ENCODE results near the gene HNMT.

HNMT gene

GRCh38 chr2:137951586-137951985 is 12.7 kb upstream of the HNMT start:
- H3K4me3 Mint-ChIP-seq = no peak overlapping the region
- H3K27me3 Mint-ChIP-seq = no peaks in the 10 kb centered on the region
- no peak overlapping the region for H3K27ac Mint-ChIP-seq
- H3K9me3 Mint-ChIP-seq = peaks cover 0 to 2% of the 10 kb centered on the region in 2 donors
- no peak for DNase-seq
- H3K36me3 Mint-ChIP-seq (ENCODE audit: insufficient read depth) = no peaks in the 10 kb centered on the region
- ATAC-seq (replicated peaks) = no peak
- peaks cover 0 to 6% of the 10 kb centered on the region in 2 donors for H3K4me1 Mint-ChIP-seq (ENCODE audit: low read depth in 2 of 2)

GRCh38 chr2:137952586-137953129 is 11.6 kb upstream of the HNMT start:
- ATAC-seq (replicated peaks) (peak; percentile 32), DNase-seq (no peak)
- no peaks in the 10 kb centered on the region for H3K27me3 Mint-ChIP-seq
- peak overlapping the region in 1 of 2 donors; percentile 45 for H3K4me3 Mint-ChIP-seq
- no peak overlapping the region for H3K27ac Mint-ChIP-seq
- H3K4me1 Mint-ChIP-seq (ENCODE audit: low read depth in 2 of 2) = peaks cover 0 to 6% of the 10 kb centered on the region in 2 donors
- peaks cover 0 to 2% of the 10 kb centered on the region in 2 donors for H3K9me3 Mint-ChIP-seq
- no peaks in the 10 kb centered on the region for H3K36me3 Mint-ChIP-seq (ENCODE audit: insufficient read depth)

- Mint-ChIP-seq H3K9me3 (peaks cover 0 to 7% of the 10 kb centered on the region in 2 donors), H3K36me3 (ENCODE audit: insufficient read depth) (no peaks in the 10 kb centered on the region), H3K27ac (no peak overlapping the region), H3K4me3 (no peak overlapping the region), H3K27me3 (no peaks in the 10 kb centered on the region), H3K4me1 (ENCODE audit: low read depth in 2 of 2) (peaks cover 0 to 6% of the 10 kb centered on the region in 2 donors)
- DNase-seq (no peak), ATAC-seq (replicated peaks) (no peak)
Measured at GRCh38 chr2:137955536-137955935, 8.7 kb upstream of the HNMT start.

- Mint-ChIP-seq H3K9me3 (peaks cover 0 to 7% of the 10 kb centered on the region in 2 donors), H3K4me1 (ENCODE audit: low read depth in 2 of 2) (peaks cover 0 to 5% of the 10 kb centered on the region in 2 donors), H3K36me3 (ENCODE audit: insufficient read depth) (no peaks in the 10 kb centered on the region), H3K4me3 (no peak overlapping the region), H3K27me3 (no peaks in the 10 kb centered on the region), H3K27ac (no peak overlapping the region)
- DNase-seq (no peak), ATAC-seq (replicated peaks) (no peak)
Measured at GRCh38 chr2:137957033-137957432, 7.2 kb upstream of the HNMT start.

GRCh38 chr2:137959166-137959565 is 5.1 kb upstream of the HNMT start:
- Mint-ChIP-seq H3K4me1 (ENCODE audit: low read depth in 2 of 2) (no peaks in the 10 kb centered on the region), H3K27me3 (no peaks in the 10 kb centered on the region), H3K27ac (no peak overlapping the region), H3K36me3 (ENCODE audit: insufficient read depth) (no peaks in the 10 kb centered on the region), H3K9me3 (peaks cover 0 to 7% of the 10 kb centered on the region in 2 donors), H3K4me3 (no peak overlapping the region)
- ATAC-seq (replicated peaks) (no peak), DNase-seq (no peak)

- no peak for ATAC-seq (replicated peaks)
- H3K36me3 Mint-ChIP-seq (ENCODE audit: insufficient read depth) = no peaks in the 10 kb centered on the region
- H3K27ac Mint-ChIP-seq = no peak overlapping the region
- no peak overlapping the region for H3K4me3 Mint-ChIP-seq
- H3K9me3 Mint-ChIP-seq = peaks cover 0 to 7% of the 10 kb centered on the region in 2 donors
- H3K4me1 Mint-ChIP-seq (ENCODE audit: low read depth in 2 of 2) = no peaks in the 10 kb centered on the region
- no peaks in the 10 kb centered on the region for H3K27me3 Mint-ChIP-seq
- DNase-seq = no peak
Measured at GRCh38 chr2:137960223-137960622, 4.0 kb upstream of the HNMT start.

GRCh38 chr2:137961602-137962001 is 2.7 kb upstream of the HNMT start:
- DNase-seq = no peak
- ATAC-seq (replicated peaks) = no peak
- H3K9me3 Mint-ChIP-seq = peaks cover 0 to 7% of the 10 kb centered on the region in 2 donors
- H3K27ac Mint-ChIP-seq = no peak overlapping the region
- H3K27me3 Mint-ChIP-seq = no peaks in the 10 kb centered on the region
- no peaks in the 10 kb centered on the region for H3K36me3 Mint-ChIP-seq (ENCODE audit: insufficient read depth)
- no peak overlapping the region for H3K4me3 Mint-ChIP-seq
- no peaks in the 10 kb centered on the region for H3K4me1 Mint-ChIP-seq (ENCODE audit: low read depth in 2 of 2)

- H3K27me3 Mint-ChIP-seq = no peaks in the 10 kb centered on the region
- peaks cover 0 to 4% of the 10 kb centered on the region in 2 donors for H3K9me3 Mint-ChIP-seq
- DNase-seq (no peak), ATAC-seq (replicated peaks) (no peak)
- no peaks in the 10 kb centered on the region for H3K36me3 Mint-ChIP-seq (ENCODE audit: insufficient read depth)
- no peak overlapping the region for H3K27ac Mint-ChIP-seq
- H3K4me3 Mint-ChIP-seq = no peak overlapping the region
- no peaks in the 10 kb centered on the region for H3K4me1 Mint-ChIP-seq (ENCODE audit: low read depth in 2 of 2)
Measured at GRCh38 chr2:137963535-137964065, 673 bp upstream of the HNMT start.

- Mint-ChIP-seq H3K36me3 (ENCODE audit: insufficient read depth) (no peaks in the 10 kb centered on the region), H3K4me1 (ENCODE audit: low read depth in 2 of 2) (no peaks in the 10 kb centered on the region), H3K9me3 (peaks cover 0 to 6% of the 10 kb centered on the region in 2 donors), H3K27ac (no peak overlapping the region), H3K4me3 (no peak overlapping the region), H3K27me3 (no peaks in the 10 kb centered on the region)
- ATAC-seq (replicated peaks) = no peak
- DNase-seq = no peak
Measured at GRCh38 chr2:137964859-137965459, 686 bp downstream of the HNMT start.

GRCh38 chr2:137966043-137966442 is 1.8 kb downstream of the HNMT start:
- H3K27me3 Mint-ChIP-seq = no peaks in the 10 kb centered on the region
- DNase-seq = no peak
- H3K27ac Mint-ChIP-seq = no peak overlapping the region
- H3K36me3 Mint-ChIP-seq (ENCODE audit: insufficient read depth) = no peaks in the 10 kb centered on the region
- H3K4me3 Mint-ChIP-seq = no peak overlapping the region
- H3K4me1 Mint-ChIP-seq (ENCODE audit: low read depth in 2 of 2) = no peaks in the 10 kb centered on the region
- ATAC-seq (replicated peaks) = no peak
- peaks cover 0 to 2% of the 10 kb centered on the region in 2 donors for H3K9me3 Mint-ChIP-seq

- Mint-ChIP-seq H3K36me3 (ENCODE audit: insufficient read depth) (no peaks in the 10 kb centered on the region), H3K9me3 (peaks cover 0 to 2% of the 10 kb centered on the region in 2 donors), H3K27ac (no peak overlapping the region), H3K4me3 (no peak overlapping the region), H3K4me1 (ENCODE audit: low read depth in 2 of 2) (no peaks in the 10 kb centered on the region), H3K27me3 (no peaks in the 10 kb centered on the region)
- DNase-seq (no peak), ATAC-seq (replicated peaks) (no peak)
Measured at GRCh38 chr2:137967042-137967441, 2.8 kb downstream of the HNMT start.

- no peak overlapping the region for H3K4me3 Mint-ChIP-seq
- H3K27me3 Mint-ChIP-seq = no peaks in the 10 kb centered on the region
- H3K27ac Mint-ChIP-seq = no peak overlapping the region
- H3K9me3 Mint-ChIP-seq = peaks cover 0 to 2% of the 10 kb centered on the region in 2 donors
- H3K4me1 Mint-ChIP-seq (ENCODE audit: low read depth in 2 of 2) = no peaks in the 10 kb centered on the region
- ATAC-seq (replicated peaks) (no peak), DNase-seq (no peak)
- no peaks in the 10 kb centered on the region for H3K36me3 Mint-ChIP-seq (ENCODE audit: insufficient read depth)
Measured at GRCh38 chr2:137968477-137969417, 4.5 kb downstream of the HNMT start.

GRCh38 chr2:137969418-137969765 is 5.1 kb downstream of the HNMT start:
- ATAC-seq (replicated peaks) (no peak), DNase-seq (no peak)
- peaks cover 0 to 2% of the 10 kb centered on the region in 2 donors for H3K9me3 Mint-ChIP-seq
- H3K36me3 Mint-ChIP-seq (ENCODE audit: insufficient read depth) = no peaks in the 10 kb centered on the region
- H3K27me3 Mint-ChIP-seq = no peaks in the 10 kb centered on the region
- no peak overlapping the region for H3K4me3 Mint-ChIP-seq
- H3K4me1 Mint-ChIP-seq (ENCODE audit: low read depth in 2 of 2) = no peaks in the 10 kb centered on the region
- H3K27ac Mint-ChIP-seq = no peak overlapping the region
